Fibroblast of upper back skin (primary cell): ENCODE data around the gene TFEB.

Source experiments
- DNase-seq: peaks from one replicate; pipeline ENCODE4 v3.0.0-alpha.2; 2013

The TFEB gene

DNA sequence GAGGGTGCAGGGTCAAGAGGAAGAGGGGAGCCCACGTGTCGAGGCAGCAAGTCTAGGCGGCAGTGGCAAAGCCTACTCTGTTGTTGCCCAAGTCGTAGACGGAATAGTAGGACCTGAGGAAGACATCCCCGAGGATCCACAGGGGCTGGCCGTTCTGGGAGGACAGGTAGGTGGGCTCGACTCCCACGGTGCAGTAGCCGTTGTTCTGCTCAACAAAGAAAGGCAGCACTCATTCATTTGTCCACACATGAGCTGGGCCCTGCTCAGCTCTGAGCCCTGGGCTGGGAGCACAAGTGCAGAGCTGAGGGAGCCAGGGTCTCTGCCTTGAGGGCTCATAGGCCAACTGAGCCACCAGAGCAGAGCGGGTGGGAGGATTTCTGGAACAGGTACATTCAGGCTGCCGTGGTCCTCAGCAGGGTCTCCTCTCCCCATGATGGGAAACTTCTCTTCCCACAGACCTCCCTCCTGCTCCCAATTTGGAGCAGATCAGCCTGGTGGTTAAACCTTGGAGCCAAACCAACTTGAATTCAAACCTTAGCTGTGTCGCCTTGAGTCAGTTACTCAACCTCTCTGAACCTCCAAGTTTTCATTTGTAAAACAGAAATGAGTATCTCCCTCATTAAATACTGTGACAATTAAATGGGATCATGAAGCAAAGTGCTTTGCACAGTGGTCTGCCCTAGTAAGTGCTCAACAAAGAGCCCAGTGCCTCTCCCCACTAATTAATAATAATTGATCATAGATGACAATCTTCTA is 1.6 kb upstream of the TFEB start:
- no peak for DNase-seq

DNA sequence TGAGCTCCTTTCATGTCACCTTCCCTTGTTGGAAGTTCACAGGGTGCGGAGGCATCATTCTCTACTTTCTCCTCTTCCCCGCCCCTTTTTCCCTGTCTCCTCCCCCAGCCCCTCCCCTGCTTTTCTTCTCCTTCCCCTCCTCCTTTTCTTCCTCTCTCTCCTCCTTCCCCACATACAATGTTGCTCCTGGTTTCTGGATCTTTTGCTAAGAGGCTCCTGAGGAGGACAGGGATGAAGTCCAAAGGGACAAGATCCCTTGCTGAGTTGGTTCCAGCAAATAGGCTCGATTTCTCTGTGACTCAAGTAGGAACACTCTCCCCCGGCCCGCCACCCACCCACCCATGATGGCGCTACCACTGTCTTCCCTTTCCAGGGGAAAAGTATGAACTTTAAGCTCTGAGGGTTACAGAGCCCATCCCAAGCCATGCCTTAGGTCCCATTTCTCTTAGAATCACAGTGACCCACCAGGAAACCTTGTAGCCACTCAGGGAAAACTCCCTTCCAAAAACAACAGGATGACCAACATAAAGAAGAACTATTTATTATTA is 852 bp upstream of the TFEB start:
- DNase-seq: no peak

DNA sequence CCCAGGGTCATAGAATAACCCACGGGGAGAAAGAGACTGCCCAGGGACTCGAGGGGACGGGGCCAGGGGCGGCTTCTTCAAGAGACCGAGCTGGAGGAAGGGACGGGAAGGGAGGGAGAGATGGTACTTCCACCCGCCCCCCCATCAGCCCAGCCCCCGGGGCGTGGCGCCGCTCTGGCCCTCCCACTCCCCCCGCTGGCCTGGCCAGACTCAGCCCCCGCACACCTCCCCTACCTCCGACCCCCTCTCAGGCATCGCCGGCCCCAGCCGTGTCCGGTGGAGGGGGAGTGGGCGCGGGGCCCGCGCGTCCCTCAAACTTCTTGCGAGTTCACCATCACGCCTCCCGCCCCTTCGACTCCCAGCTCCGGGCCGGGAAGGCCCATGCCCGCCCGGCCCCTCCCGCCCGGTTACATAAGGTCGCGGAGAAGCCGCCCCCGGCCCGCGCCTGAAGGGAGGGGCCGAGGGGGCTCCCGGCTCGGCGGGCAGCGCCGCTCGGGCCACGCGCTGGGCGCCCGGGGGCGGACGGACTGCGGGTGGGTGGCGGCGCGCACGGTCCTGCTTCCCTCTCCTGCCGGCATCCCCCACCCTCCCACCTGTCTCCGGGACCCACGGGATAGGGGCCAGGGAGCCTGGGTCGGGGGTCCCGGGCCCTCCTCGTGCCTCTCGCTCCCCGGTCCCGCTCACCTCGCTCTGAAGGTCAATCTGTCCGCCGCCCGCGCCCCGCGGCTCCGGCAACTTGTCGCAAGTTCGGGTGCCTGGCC is 562 bp downstream of the TFEB start:
- peak; percentile 63 for DNase-seq

DNA sequence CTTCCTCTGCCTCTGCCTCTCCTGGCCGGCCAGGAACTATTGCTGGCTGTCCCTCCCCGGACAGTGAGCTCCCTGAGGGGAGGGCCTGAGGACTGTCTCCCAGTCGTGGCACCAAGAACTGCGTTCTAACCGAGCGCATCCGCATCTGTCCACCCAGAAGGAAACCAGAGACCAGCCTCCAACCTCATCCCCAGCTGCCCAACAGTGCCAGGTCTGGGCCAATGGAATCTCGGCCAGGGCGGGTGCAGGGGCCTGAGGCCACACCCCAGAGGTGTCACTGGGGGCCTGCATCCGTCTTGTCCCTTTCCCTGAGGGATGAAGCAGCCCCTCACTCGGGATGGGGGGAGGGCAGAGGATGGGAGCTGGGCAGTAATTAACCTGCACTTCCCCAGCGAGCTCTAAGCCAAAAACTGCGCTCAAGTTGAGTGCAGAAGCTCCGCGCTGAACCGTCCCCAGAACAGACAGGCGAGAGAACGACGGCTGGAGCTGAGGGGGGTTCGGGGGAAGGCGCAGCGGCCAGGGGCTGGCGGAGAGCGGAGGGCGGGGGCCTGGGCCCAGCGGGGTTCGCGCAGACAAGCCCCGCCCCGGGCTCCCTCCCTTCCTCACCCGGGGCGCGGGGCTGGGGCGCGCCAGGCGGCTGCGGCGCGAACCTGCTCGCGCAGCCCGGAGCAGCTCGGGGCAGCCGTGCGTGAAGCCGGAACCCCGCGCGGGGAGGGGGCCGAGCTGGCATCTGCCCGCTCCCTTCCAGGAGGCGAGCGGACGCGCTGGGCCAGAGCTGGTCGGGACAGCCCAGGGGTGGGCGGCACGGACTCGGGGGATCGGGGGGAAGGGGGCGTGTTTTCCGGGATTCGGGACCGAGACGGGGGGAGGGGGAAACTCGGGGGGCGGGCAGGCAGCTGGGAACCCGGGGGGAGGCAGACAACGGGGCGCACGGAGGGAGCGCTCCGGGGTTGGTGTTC is 1.4 kb downstream of the TFEB start:
- DNase-seq: peak; percentile 53

DNA sequence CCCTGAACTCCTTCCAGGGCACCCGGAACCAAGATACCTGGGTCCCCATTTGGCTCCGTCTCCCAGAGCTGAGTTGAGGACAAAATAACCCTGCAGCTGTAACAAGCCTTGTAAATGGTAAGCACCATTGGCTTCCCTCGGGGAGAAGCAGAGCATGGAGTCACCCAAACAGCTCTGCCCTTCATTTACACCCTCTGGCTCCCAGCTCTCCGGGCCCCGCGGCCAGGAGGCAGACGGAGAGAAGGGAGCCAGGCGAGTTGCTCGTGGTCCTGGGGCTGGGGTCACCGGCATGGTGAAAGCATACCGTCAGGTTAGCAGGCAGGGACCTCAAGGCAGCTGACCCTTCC is 2.1 kb downstream of the TFEB start:
- no peak for DNase-seq

DNA sequence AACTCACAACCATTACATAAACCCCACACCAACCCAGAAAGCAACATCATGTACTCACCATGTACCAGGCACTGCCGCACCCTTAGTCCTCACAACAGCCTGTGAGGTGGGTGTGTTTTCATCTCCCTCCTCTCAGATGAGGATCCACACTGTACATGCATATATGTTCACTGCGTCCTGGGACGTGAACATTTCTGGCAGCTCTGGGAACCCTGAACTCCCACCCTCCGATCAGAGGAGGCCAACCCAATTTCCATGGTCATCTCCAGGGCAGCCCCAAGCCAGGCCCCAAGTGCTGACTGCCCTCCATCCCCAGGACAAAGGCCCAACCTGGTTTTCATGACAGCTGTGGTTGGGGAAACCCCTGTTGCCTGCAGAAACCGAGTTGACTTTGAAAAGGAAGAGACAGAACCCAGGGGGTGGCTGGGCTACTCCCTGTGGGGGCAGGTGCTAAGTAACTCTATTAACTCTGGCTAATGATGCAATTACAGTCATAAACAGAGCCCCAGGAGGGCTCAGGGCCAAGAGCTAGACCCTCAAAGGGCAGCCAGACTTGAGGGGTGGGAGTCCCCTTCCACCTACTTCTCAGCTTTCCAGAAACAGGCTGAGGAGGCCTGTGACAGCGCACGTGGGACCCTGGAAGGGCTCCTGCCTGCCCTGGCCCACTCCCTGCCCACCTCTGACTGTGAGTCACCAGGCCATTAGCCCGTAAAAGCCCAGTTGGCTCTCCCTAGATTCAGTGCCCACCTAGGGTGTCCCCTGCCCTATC is 2.6 kb downstream of the TFEB start:
- DNase-seq: no peak

DNA sequence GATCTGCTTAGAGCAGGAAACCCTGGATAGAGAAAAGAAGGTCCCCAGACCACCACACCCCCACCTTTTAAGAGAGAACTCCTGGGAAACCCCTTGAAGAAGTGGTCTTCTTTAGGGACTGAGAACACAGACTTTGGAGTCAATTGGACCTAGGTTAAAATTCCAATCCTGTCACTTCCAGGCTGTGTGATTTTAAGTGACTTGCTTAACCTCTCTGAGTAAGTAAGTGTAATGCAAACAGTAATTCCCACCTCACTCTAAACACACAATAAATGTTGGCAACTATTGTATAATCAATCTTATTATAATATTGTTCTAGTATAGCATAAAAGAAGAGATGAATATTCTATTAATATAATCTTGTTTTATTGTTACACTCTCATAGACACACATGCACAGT is 3.3 kb downstream of the TFEB start:
- no peak for DNase-seq

DNA sequence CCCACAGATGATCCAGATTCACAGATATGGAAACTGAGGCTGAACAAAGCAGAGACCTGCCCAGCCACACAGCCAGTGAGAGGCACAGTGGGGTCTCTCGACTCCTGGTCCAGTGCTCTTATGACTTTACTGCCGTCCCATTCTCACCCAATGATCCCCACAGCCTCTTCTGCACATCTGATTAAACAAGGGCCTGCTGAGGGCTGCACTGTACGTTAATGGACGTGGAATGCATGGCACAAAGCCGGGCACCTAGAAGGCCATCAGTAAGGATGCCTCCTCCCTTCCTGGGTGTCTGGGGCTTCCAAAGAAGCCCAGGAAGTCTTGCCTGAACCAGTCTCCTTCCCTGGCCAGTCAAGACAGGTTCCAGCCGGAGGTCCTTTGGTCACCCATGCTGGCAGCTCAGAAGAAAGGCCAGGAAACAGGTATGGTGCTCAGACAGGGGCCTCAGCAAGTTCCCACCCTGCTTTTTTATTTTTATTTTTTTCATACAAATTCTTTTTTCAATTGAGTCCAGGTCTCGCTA is 3.8 kb downstream of the TFEB start:
- no peak for DNase-seq

DNA sequence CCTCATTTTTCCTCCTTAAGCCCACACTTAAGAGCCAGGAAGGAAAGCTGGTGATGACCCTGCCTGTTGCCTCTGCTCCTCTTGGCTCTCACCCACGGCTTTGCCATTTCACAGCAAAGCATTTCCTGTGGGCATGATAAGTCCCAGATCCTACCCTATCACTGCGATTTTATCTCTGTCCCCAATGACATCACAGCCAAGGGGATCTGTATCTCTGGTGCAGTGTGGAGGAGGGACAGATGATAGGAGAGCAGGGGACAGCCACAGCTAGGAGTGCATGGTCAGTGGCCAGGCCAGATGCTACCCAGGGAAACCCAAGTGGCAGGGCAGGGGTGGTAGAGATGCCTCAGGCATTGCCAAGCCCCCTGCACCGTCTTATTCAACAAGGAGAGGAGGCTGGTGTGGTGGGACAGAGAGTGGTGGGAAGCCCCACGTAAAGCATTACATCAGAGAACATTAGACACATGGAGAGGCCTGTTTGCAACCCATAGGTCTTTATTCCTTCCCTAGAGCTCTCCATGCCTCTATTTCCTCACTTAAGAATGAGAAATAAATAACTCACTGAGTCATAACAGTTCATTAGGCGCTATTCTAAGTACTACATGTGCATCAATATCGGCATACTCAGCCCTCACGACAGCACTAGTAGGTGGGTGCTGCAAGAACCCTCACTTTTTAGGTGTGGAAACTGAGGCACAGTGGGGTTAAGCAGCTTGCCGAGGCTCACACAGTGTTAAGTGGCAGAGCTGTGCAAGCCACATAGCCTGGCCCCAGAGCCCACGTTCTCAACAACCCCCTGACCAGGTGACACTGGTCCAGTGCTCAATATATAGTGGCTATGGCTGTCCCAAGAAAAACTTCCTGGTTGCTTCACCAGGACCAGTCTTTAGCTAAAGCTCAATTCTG is 4.6 kb downstream of the TFEB start:
- DNase-seq: no peak

DNA sequence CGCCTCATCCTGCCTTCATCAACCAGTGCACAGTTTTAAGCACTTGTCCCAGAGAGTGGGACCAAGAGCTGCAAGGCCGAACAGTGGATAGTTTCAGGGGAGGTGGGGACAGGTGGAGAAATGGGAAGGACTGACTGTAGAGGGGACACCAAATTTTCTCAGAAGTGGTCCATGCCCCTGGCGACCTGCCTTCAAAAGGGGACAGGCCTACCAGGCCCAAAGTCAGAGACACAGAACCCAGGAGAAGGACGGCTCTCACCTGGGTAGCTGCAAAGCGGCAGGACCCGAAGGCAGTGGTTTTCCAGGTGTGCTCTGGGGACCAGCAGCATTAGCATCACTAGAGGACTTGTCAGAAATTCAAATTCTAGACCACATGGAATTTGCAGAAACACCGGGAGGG is 5.8 kb downstream of the TFEB start:
- no peak for DNase-seq

DNA sequence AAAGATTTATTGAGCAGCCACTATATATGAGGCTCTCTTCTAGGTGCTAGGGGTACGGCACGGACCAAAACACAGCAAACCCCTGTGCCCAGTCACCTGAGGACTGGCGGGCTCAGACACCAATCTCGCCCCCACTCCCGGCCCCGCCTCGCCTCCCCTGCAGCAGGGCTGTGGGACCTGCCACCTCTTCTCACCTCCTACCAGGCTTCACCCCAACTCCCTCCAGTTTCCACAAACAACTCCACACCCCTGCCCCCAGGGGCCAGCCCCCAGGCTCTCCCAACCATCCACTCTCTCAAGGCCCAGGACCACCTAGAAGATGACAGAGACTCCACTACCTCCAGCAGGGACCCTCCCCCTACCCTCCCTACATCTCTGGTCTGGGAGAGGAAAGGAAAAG is 6.5 kb downstream of the TFEB start:
- no peak for DNase-seq

DNA sequence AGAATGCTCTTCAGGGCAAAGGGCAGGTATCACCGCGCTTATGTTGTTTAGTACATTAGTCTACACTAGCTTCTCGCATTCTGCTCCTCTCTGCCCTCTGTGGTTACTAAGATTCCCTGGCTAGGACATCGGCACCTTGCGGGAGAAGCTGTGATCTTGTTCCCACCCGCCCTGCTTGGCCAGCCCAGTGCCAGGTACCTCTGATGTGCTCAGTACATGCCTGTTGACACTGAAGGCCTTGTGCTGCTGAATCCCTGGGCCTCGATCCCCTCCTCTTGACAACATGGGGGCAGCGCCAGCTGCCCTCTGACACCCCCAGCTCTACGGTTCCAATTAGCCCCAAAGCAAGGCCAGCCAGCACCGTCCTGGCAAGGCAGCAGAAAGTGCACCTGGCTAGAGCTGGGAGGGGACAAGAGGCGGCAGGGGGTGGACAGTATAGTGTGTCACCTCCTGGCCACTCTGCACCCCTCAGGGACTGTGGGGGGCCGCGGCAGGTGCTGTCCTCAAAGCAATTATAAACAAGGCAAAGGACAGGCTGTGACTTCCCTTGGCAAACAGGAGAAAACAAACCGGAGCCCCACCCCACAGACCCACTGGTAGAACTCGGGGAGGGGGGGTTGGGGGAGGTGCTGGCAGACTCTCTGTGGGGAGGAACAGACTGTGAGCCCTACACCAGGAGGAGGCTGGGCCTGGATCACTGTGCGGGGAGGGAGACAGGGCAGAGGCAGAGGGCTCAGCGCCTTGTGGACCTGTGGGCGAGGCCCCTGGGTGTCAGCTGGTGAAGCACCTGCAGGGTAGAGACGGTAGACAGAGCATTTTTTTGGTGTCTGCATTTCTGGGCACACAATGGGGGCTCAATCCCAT is 7.1 kb downstream of the TFEB start:
- no peak for DNase-seq

DNA sequence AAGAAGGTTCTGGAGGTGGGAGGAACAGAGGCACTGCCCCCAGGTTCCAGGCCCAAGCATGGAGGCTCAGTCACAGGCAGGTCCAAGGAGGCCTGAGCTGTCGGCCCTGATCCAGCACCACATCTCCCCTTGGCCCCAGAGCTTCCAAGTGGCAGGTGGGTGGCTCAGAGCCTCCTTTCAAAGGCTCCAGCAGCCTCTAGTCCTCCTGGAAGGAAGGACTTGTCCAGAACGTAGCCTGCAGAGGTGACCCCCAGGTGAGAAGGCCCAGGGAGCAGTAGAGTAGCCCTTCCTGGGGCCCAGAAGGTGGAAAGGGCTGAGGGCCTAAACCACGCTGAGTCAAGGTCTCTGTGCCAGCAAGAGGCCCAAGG is 7.7 kb downstream of the TFEB start:
- DNase-seq: no peak

DNA sequence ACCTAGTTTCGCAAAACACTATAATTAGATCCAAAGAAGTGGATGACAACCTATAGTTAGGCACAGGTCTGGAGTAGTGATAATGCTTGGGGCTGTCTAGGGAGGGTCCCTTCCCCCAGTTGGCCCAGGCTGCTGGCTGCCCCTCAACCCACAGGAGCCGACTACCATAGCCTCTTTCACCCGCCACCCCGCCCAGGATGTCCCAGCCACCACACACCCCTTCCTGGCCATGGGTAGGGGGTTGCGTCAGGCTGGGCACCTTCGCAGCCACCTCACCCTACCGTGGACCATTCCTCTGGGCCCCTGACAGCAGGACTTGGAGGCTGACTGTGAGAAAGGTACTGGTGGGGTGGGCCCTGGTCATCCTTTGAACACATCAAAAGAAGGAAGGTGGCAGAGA is 8.5 kb downstream of the TFEB start:
- no peak for DNase-seq

DNA sequence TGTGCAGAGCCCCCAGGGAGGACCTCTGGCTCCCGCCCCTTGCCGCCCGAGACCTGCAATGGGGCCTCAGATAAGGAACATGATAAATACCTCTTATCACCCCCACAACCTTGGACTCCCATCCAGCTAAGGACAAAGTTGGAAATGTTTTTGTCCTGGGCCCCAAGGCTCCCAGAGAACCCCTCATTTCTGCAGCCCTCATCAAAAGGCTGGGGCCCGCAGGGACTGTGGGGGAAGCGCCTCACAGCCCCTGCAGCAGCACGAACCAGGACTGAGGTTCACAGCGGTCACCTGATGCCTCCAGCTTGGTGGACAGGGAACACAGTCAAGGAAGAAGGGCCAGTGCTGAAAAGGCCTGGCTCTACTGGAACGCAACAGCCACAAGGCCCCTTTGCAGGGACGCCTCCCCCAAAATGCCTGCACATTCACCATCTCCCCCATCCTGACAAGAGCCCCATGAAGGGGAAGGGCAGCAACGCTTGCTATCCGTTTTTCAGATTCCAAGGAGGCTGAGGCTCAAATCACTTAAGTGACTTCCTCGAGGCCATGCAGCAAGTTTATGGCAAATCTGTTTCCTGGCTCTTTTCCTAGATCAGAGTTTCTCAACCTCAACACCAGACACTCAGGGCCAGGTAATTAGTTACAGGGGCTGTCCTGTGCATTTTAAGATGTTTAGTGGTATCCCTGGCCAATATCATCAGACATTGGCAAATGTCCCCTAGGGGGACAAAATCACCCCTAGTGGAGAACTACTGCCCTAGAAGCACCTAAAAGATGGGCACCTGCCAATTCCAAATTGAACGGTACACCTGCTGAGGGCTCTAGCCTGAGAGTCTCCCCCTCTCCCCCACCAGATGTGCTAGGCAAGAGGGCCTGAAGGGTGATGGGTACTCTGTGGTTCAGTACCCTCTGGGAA is 10.6 kb downstream of the TFEB start:
- no peak for DNase-seq

DNA sequence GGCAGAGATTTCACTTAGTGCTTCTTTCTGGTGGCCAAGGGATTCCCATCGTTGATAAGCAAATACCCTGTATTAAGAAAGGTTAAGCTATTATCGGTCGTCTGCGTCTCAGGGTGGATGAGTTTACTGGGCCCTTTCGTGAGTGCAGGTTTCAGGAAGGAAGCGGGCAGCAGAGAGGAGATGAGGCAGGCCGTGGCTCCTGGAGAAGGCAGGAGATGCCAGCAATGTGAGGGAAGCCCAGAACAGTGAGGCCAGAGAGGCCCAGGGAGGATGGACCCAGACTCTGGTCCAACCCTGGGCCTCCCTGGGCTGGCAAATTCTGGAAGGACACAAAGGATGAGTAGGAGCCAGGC is 11.2 kb downstream of the TFEB start:
- DNase-seq: no peak

DNA sequence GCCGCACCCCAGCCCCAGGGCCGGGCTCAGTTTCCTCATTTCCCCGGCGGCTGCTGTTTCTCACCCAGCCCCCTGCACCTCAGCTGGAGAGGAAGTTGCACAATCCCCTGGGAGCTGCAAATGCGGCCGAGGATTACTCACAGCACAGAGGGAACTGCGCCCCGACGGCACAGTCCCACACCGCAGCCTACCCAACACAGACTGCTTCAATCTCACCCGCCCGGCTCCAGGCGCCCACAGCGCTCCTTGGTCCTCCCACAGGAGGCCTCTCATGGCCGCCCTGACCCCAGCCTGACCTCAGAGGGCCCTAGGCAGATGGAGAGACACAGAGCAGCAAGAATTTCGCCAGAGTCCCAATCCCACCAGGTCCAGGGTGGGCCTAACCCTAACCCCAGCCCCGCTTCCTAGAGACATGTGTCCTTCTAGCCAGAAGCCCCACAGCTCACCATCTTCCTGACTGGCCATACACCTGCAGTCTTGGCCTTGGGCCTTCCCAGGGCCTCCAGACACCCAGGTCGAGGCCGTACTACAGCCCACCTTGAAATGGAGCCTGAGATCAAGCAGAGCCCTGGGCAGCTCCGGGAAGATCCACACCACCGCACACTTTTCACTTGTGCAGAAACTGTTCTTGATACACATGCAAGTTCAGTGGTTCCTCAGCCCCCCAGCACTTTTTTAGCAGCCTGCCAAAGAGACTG is 11.7 kb downstream of the TFEB start:
- DNase-seq: peak; percentile 89

DNA sequence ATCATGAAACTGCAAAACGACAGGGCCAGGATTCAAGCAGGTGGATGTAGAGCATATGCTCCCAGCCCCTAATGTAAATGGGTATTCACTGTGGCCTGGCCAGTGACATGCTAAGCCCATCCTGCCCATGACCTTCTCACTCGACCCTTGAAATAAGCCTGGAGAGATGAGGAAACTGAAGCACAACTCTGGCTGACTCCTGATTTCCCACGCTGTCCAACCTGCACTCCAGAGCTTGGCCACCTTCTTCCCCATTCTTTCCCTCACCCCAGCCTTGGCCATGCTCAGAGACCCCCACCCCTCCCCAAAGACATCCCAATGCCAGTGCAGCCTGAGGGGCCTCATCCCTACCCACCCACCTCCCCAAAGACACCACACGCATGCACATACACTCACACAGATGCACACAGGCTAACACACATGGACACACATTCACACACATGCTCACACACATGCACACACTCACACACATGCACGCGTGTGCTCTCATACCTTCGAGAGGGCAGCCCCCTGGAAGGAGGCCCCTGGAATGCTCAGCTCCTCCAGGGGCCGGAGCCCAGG is 12.4 kb downstream of the TFEB start:
- DNase-seq: no peak
